Measurements from ENCODE around the gene RAB6A.
"Not testable (repeated sequence)": the region's sequence is repeated elsewhere in the genome, so short reads cannot be mapped to it uniquely, and the experiment has no call there.

Gene RAB6A

DNA sequence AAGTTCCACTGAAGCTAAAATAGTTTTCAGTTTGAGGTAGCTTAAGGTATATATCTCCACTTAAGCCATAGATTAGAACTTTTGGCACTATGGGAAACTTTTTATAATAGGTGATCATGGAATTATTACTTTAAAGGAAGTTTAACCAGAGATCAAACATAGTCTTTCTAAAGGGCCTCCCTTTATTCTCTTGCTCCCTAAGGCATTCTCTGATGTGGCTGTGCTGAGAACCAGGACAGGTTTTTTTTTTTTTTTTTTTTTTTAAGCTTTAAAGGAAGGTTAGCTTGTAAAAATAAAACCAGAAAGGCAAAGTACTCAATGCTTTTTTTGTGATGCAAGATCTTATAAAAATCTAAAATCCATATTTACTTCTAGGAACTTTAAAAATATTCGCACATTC is 23.9 kb upstream of the RAB6A start:
- ATAC-seq (ENCODE audit: low read depth) (no peak), DNase-seq (ENCODE audit: low spot score in 2 of 2) (no peak)
- Mint-ChIP-seq H3K4me3 (no peak overlapping the region), H3K27ac (no peak overlapping the region), H3K27me3 (no peaks in the 10 kb centered on the region), H3K9me3 (no peaks in the 10 kb centered on the region), H3K4me1 (peaks cover 3% of the 10 kb centered on the region), H3K36me3 (no peaks in the 10 kb centered on the region)

DNA sequence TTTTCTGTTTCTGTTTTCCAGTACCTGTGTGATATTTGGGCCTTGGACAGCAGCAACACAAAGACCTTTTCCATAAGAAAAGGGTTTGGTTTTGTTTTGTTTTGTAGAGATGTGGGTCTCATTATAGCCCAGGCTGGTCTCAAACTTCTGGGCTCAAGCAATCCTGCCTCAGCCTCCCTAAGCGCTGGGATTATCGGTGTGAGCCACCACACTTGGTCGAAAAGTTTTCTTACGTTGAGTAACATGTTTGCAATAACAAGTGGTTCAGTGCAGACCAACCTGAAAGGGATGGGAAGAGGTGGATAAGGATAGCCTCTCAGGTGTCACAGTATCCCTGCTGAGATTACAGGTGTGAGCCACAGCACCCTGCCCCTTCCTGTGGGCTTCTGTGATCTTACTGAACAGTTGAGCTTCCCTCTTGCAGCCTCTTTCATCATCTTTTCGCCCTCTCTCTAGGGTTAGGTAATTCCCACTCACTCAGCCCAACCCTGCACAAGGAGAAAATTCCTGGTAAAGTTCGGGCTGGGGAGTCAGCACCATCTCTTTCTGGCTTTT is 23.3 kb upstream of the RAB6A start:
- Mint-ChIP-seq H3K9me3 (no peaks in the 10 kb centered on the region), H3K27me3 (no peaks in the 10 kb centered on the region), H3K27ac (no peak overlapping the region), H3K36me3 (no peaks in the 10 kb centered on the region), H3K4me1 (peaks cover under 1% of the 10 kb centered on the region), H3K4me3 (no peak overlapping the region)
- no peak for DNase-seq (ENCODE audit: low spot score in 2 of 2)
- no peak for ATAC-seq (ENCODE audit: low read depth)

GRCh38 chr11:73783483-73784020 is 22.7 kb upstream of the RAB6A start:
- no peak for ATAC-seq (ENCODE audit: low read depth)
- peaks cover 2% of the 10 kb centered on the region for H3K4me1 Mint-ChIP-seq
- no peaks in the 10 kb centered on the region for H3K9me3 Mint-ChIP-seq
- H3K27ac Mint-ChIP-seq = no peak overlapping the region
- DNase-seq (ENCODE audit: low spot score in 2 of 2) = no peak
- H3K27me3 Mint-ChIP-seq = no peaks in the 10 kb centered on the region
- no peaks in the 10 kb centered on the region for H3K36me3 Mint-ChIP-seq
- no peak overlapping the region for H3K4me3 Mint-ChIP-seq

- peaks cover 2% of the 10 kb centered on the region for H3K4me1 Mint-ChIP-seq
- H3K9me3 Mint-ChIP-seq = no peaks in the 10 kb centered on the region
- ATAC-seq (ENCODE audit: low read depth) (no peak), DNase-seq (ENCODE audit: low spot score in 2 of 2) (no peak)
- no peak overlapping the region for H3K27ac Mint-ChIP-seq
- H3K36me3 Mint-ChIP-seq = no peaks in the 10 kb centered on the region
- no peak overlapping the region for H3K4me3 Mint-ChIP-seq
- no peaks in the 10 kb centered on the region for H3K27me3 Mint-ChIP-seq
Observed at GRCh38 chr11:73781303-73781702, 20.4 kb upstream of the RAB6A start.

DNA sequence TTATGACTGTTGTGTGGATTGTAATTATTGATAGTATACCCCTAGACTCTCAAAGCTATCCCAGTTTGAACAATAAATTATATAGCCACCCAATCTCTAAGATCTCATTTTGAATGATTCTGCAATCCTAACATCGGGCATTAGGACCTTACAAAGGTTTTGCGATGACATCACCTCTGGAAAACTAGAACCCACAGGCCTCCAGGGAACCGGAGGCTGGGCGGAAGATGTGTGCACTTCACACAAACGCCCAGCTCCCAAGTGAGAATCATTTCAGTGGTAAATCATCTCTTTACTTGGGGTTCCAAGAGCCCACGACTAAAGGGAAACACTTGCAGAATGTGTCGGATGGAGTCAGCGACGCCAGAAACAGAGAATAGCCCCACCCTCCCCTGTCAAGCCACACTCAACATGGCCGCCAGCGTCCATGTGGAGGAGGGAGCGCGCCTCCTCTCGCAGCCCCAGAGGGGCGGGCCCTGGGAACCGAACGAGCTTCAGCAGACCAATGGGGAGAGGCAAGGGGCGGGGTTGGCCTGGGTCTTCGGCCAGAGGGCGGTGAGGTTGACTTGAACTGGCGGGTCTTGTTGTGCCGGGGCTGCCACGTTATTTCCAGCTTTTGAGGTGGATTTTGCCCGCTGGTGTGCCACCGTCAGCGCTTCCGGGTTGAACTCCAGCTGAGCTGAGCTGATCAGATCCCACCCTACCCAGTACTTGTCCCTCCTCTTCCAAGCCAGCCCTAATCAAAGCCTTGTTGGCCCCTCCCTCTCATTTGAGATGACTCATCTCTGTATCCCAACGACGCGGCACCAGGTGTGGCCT is 18.4 kb upstream of the RAB6A start:
- H3K27me3 Mint-ChIP-seq = peaks cover 2% of the 10 kb centered on the region
- DNase-seq (ENCODE audit: low spot score in 2 of 2) (peak; percentile 89 to 96), ATAC-seq (ENCODE audit: low read depth) (peak; percentile 98)
- H3K9me3 Mint-ChIP-seq = no peaks in the 10 kb centered on the region
- H3K36me3 Mint-ChIP-seq = no peaks in the 10 kb centered on the region
- H3K27ac Mint-ChIP-seq = peak overlapping the region; percentile 96
- peaks cover 3% of the 10 kb centered on the region for H3K4me1 Mint-ChIP-seq
- peak overlapping the region; percentile 94 for H3K4me3 Mint-ChIP-seq

DNA sequence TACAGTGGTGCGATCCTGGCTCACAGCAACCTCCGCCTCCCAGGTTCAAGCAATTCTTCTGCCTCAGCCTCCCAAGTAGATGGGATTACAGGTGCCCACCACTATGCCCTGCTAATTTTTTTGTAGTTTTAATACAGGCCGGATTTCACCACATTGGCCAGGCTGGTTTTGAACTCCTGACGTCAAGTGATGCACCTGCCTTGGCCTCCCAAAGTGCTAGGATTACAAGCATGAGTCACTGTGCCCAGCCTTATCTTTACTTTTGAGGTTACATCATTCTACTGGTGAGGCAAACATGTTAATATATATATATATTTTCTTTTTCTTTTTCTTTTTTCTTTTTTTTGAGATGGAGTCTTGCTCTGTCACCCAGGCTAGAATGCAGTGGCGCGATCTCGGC is 9.9 kb upstream of the RAB6A start:
- H3K27ac Mint-ChIP-seq; H3K27me3 Mint-ChIP-seq; H3K36me3 Mint-ChIP-seq; H3K4me1 Mint-ChIP-seq; H3K9me3 Mint-ChIP-seq; DNase-seq (ENCODE audit: low spot score in 2 of 2); H3K4me3 Mint-ChIP-seq; ATAC-seq (ENCODE audit: low read depth): not testable (repeated sequence)

DNA sequence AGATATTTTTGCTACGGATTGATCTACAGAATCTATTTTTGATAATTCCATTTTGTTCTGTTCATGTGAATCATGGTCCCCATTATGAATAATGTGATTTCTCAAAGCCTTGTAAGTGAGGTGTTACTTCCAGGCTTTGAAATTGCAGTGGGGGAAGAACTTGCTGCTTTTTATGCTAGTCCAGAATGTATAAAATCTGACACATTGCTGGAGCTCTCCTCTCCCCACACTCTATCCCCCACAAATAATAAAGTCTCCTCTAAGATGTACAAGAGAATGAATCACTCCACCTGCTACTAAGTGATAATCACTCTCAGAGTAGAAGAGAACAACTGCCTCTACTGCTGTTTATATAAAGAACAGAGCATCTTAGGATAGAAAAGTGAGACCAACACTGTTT is 5.9 kb upstream of the RAB6A start:
- Mint-ChIP-seq H3K4me1 (no peaks in the 10 kb centered on the region), H3K4me3 (no peak overlapping the region), H3K9me3 (no peaks in the 10 kb centered on the region), H3K27me3 (peaks cover 4% of the 10 kb centered on the region), H3K36me3 (no peaks in the 10 kb centered on the region), H3K27ac (no peak overlapping the region)
- ATAC-seq (ENCODE audit: low read depth) (no peak), DNase-seq (ENCODE audit: low spot score in 2 of 2) (no peak)

DNA sequence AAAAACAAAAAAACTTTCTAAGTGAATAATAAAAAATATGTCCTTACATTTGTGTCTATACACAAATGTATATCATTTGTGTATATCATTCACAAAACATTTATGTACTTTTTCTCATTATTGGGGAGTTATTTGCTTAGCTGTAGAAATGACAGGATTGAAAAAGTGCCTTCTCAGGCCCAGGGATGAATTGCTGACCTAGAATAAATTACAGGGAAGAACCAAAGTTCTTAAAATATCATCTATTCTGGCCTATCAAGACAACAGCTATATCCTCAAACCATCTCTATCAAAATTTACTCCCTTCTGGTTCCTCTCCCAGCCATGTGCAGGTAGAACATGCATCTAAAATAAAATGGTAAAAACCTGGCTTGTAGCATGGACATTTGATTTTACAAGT is 1.9 kb upstream of the RAB6A start:
- no peak overlapping the region for H3K27ac Mint-ChIP-seq
- peaks cover 2% of the 10 kb centered on the region for H3K27me3 Mint-ChIP-seq
- H3K4me3 Mint-ChIP-seq = no peak overlapping the region
- H3K36me3 Mint-ChIP-seq = no peaks in the 10 kb centered on the region
- H3K4me1 Mint-ChIP-seq = peaks cover 20% of the 10 kb centered on the region
- DNase-seq (ENCODE audit: low spot score in 2 of 2) (no peak), ATAC-seq (ENCODE audit: low read depth) (no peak)
- H3K9me3 Mint-ChIP-seq = no peaks in the 10 kb centered on the region

DNA sequence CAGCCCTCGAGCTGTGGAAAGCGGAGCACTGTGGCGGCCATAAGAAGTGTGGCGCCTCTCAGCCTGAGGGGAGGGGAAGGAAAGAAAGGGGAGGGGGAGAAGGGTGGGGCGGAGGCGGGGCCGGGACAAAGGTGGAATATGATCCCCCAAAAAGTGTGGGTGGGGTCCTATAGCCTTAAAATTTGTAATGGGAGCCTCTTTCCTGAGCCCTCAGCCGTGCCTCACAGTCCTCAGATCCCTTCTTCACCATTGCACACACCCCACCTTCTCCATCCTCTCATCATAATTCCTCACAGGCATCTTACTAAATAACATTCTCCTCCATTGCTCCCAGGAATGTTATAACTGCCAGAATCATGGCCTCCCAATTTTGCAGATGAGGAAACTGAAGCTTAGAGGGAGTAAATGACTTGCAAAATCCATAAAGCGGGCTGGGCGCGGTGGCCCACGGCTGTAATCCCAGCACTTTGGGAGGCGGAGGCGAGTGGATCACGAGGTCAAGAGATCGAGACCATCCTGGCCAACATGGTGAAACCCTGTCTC is 600 bp upstream of the RAB6A start:
- Mint-ChIP-seq H3K9me3 (no peaks in the 10 kb centered on the region), H3K4me1 (peaks cover 20% of the 10 kb centered on the region), H3K27me3 (no peaks in the 10 kb centered on the region), H3K4me3 (peak overlapping the region; percentile 98), H3K27ac (peak overlapping the region; percentile 89), H3K36me3 (no peaks in the 10 kb centered on the region)
- ATAC-seq (ENCODE audit: low read depth) = peak; percentile 1
- DNase-seq (ENCODE audit: low spot score in 2 of 2) = no peak

- H3K27me3 Mint-ChIP-seq = no peaks in the 10 kb centered on the region
- H3K9me3 Mint-ChIP-seq = no peaks in the 10 kb centered on the region
- ATAC-seq (ENCODE audit: low read depth) (no peak), DNase-seq (ENCODE audit: low spot score in 2 of 2) (peak in 1 of 2 donors; percentile 13)
- H3K36me3 Mint-ChIP-seq = peaks cover 1% of the 10 kb centered on the region
- H3K4me1 Mint-ChIP-seq = peaks cover 24% of the 10 kb centered on the region
- peak overlapping the region; percentile 92 for H3K27ac Mint-ChIP-seq
- H3K4me3 Mint-ChIP-seq = peak overlapping the region; percentile 98
Observed at GRCh38 chr11:73760135-73760678, 667 bp downstream of the RAB6A start.

DNA sequence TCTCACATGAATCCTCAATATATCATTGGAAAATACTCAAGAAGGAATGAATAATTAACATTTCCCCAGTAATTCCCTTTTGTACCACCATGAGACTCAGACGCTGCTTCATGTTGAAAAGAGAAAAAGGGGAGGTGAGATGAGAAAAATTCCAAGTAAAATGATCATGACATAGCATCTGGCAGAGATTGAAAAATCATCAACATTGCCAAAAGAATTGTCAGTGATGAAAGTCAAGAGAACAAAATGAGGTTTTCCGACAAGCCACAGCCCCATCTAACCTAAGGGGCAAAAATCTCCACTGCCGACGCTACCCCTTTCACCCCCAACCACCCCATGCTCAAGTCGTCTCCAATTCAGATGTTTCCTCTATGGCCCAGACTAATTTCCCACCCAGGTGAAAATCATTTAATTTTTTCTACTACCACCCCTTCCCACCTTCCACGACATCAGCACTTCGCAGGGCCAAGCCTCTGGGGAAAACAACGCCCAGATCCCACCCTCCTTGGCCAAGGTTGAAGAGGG is 1.2 kb downstream of the RAB6A start:
- Mint-ChIP-seq H3K9me3 (no peaks in the 10 kb centered on the region), H3K27me3 (no peaks in the 10 kb centered on the region), H3K4me1 (peaks cover 24% of the 10 kb centered on the region), H3K36me3 (peaks cover 1% of the 10 kb centered on the region), H3K4me3 (peak overlapping the region; percentile 98), H3K27ac (peak overlapping the region; percentile 92)
- no peak for DNase-seq (ENCODE audit: low spot score in 2 of 2)
- ATAC-seq (ENCODE audit: low read depth) = no peak

GRCh38 chr11:73758451-73758850 is 2.4 kb downstream of the RAB6A start:
- Mint-ChIP-seq H3K4me1 (peaks cover 24% of the 10 kb centered on the region), H3K4me3 (peak overlapping the region; percentile 39), H3K36me3 (peaks cover 1% of the 10 kb centered on the region), H3K27ac (no peak overlapping the region), H3K9me3 (no peaks in the 10 kb centered on the region), H3K27me3 (no peaks in the 10 kb centered on the region)
- DNase-seq (ENCODE audit: low spot score in 2 of 2) (no peak), ATAC-seq (ENCODE audit: low read depth) (no peak)

DNA sequence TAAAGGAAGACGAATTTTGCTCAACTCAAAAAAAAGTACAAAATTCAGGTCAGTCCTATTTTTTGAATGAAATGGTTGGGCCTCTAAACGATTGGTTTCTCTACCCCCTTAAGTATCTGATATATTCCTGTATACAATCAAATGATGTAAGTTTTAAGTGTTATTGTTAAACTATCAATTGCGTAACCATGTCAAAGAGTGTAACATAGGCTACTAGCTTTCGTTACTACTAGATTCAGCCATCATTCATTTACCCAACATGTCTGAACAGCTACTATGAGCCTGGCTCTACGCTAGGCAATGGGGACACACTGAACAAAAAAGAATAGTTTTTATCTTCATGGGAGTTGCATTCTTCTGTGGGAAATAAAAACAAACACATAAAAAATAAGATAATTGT is 3.3 kb downstream of the RAB6A start:
- Mint-ChIP-seq H3K36me3 (peaks cover 1% of the 10 kb centered on the region), H3K27ac (no peak overlapping the region), H3K4me3 (no peak overlapping the region), H3K27me3 (no peaks in the 10 kb centered on the region), H3K4me1 (peaks cover 24% of the 10 kb centered on the region), H3K9me3 (no peaks in the 10 kb centered on the region)
- DNase-seq (ENCODE audit: low spot score in 2 of 2) = no peak
- no peak for ATAC-seq (ENCODE audit: low read depth)

DNA sequence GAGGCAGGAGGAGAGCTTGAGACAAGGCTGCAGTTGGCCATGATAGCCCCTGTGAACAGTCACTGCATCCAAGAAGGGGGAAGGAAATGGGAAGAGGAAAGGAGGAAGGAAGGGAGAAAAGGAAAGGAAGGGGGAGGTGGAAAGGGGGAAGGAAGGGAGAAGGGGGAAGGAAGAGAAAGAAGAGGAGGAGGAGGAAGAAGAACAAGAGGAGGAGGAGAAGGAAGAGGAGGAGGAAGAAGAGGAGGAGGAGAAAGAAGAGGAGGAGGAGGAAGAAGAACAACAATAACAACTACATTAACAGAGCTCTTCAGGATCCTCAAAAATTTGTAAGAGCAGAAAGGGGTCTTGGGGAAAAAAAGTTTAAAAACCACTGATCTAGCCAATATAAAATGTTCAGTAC is 5.2 kb downstream of the RAB6A start:
- H3K9me3 Mint-ChIP-seq = no peaks in the 10 kb centered on the region
- peaks cover 27% of the 10 kb centered on the region for H3K4me1 Mint-ChIP-seq
- no peak for DNase-seq (ENCODE audit: low spot score in 2 of 2)

More for the DNA sequence above, 5.2 kb downstream of the RAB6A start:
- ATAC-seq (ENCODE audit: low read depth) = no peak
- Mint-ChIP-seq H3K36me3 (peaks cover 5% of the 10 kb centered on the region), H3K27ac (no peak overlapping the region), H3K4me3 (no peak overlapping the region), H3K27me3 (no peaks in the 10 kb centered on the region)

Data from memory B cell (primary cell).